HepG2 (cell line): ENCODE results near the gene ERCC6L2. TPM values are rescaled to one million over a fixed set of nuclear protein-coding genes. Genes with fewer than 3 reads are reported as not detected.
A peak's percentile ranks its signal among the peaks of the same experiment; 100 is the strongest.

Experiments used
- ETV5 ChIP-seq: IDR thresholded peaks from 2 replicates; pipeline ENCODE4 v1.6.1; 2018; ENCODE audit warnings: missing biosample characterization, missing genetic modification reagents, inconsistent platforms, borderline replicate concordance
- HMG20B ChIP-seq: conservative IDR thresholded peaks from 2 replicates; pipeline ENCODE4 v1.6.1; 2016; ENCODE audit warnings: missing genetic modification reagents, missing compliant biosample characterization
- KLF9 ChIP-seq: IDR thresholded peaks from 2 replicates; pipeline ENCODE4 v1.6.1; 2016; ENCODE audit warnings: low read depth
- NFAT5 ChIP-seq: sonication (generic); formaldehyde crosslinking; IDR thresholded peaks from 2 replicates; pipeline ENCODE4 v1.4.0; 2020; ENCODE audit warnings: missing genetic modification reagents
- PAX8 ChIP-seq: sonication (generic); formaldehyde crosslinking; IDR thresholded peaks from 2 replicates; pipeline ENCODE4 v1.8.0; 2022; ENCODE audit warnings: mild to moderate bottlenecking, missing genetic modification reagents, borderline replicate concordance
- PAXIP1 ChIP-seq: sonication (generic); formaldehyde crosslinking; conservative IDR thresholded peaks from 2 replicates; pipeline ENCODE4 v1.4.0; 2020; ENCODE audit warnings: mild to moderate bottlenecking, missing genetic modification reagents, moderate library complexity
- POLR2G ChIP-seq: fragments of 200-400 bp; formaldehyde crosslinking; IDR thresholded peaks from 2 replicates; pipeline ENCODE4 v1.6.1; 2018; ENCODE audit warnings: mild to moderate bottlenecking, low read depth, low read length, moderate library complexity
- RORA ChIP-seq: sonication (generic); formaldehyde crosslinking; IDR thresholded peaks from 2 replicates; pipeline ENCODE4 v1.5.0; 2020; ENCODE audit warnings: mild to moderate bottlenecking, missing genetic modification reagents, moderate library complexity
- SMAD9 ChIP-seq: sonication (generic); formaldehyde crosslinking; IDR thresholded peaks from 2 replicates; pipeline ENCODE4 v1.5.1; 2020; ENCODE audit warnings: mild to moderate bottlenecking, missing genetic modification reagents
- SPEN ChIP-seq: sonication (generic); formaldehyde crosslinking; IDR thresholded peaks from 2 replicates; pipeline ENCODE4 v1.5.1; 2020; ENCODE audit warnings: low read depth, mild to moderate bottlenecking, missing genetic modification reagents
- TFDP1 ChIP-seq: IDR thresholded peaks from 2 replicates; pipeline ENCODE4 v1.6.1; 2016; ENCODE audit warnings: missing compliant biosample characterization, missing genetic modification reagents, borderline replicate concordance
- THYN1 ChIP-seq: sonication (generic); formaldehyde crosslinking; IDR thresholded peaks from 2 replicates; pipeline ENCODE4 v1.8.1; 2023; ENCODE audit warnings: low read depth, mild to moderate bottlenecking, moderate library complexity, missing genetic modification reagents, borderline replicate concordance
- ZFP41 ChIP-seq: sonication (generic); formaldehyde crosslinking; IDR thresholded peaks from 2 replicates; pipeline ENCODE4 v1.4.0; 2020; ENCODE audit warnings: mild to moderate bottlenecking, missing genetic modification reagents, borderline replicate concordance
- ZFP90 ChIP-seq: sonication (generic); formaldehyde crosslinking; IDR thresholded peaks from 2 replicates; pipeline ENCODE4 v1.8.0; 2022; ENCODE audit warnings: missing genetic modification reagents, mild to moderate bottlenecking, inconsistent platforms, borderline replicate concordance
- ZMAT3 ChIP-seq: sonication (generic); formaldehyde crosslinking; conservative IDR thresholded peaks from 2 replicates; pipeline ENCODE4 v1.7.0; 2021; ENCODE audit warnings: missing genetic modification reagents
- ZNF180 ChIP-seq: sonication (generic); formaldehyde crosslinking; IDR thresholded peaks from 2 replicates; pipeline ENCODE4 v1.4.0; 2020; ENCODE audit warnings: low read depth, missing genetic modification reagents, borderline replicate concordance
- ZNF207 ChIP-seq: fragments of 450-650 bp; IDR thresholded peaks from 2 replicates; pipeline ENCODE4 v1.6.1; 2016; ENCODE audit warnings: antibody characterized with exemption, borderline replicate concordance
- ZNF563 ChIP-seq: sonication (generic); formaldehyde crosslinking; IDR thresholded peaks from 2 replicates; pipeline ENCODE4 v1.8.0; 2022; ENCODE audit warnings: mild to moderate bottlenecking, moderate library complexity, missing genetic modification reagents
- ZNF572 ChIP-seq: sonication (generic); formaldehyde crosslinking; IDR thresholded peaks from 2 replicates; pipeline ENCODE4 v1.5.1; 2020; ENCODE audit warnings: mild to moderate bottlenecking, missing genetic modification reagents
- polyA plus RNA-seq, 8 experiments: library from polyadenylated mRNA; depleted of rRNA in 3 of 8; stranded (reverse) in 7 of 8; unstranded in 1 of 8; fragments of >200 nt; fragmentation: Illumina TruSeq in 4 of 8; extraction: Trizol in 4 of 8; gene quantifications; 2 replicates each; pipeline versions ENCODE4 v1.2.1 to v1.2.3, GENCODE V29; 2011 to 2016; ENCODE audit warnings: low read depth in 4 of 8, missing spikeins in 1 of 8, mixed read lengths in 1 of 8; ENCODE audit not compliant: insufficient read depth in 1 of 8
- total RNA-seq, 5 experiments: library from RNA; depleted of rRNA; stranded (reverse); fragments of >200 nt; fragmentation: Illumina TruSeq; extraction: Trizol; gene quantifications; 2 replicates each; pipeline ENCODE4 v1.2.3, GENCODE V29; 2016; ENCODE audit warnings: low read depth in 1 of 5

ERCC6L2 gene
- total and polyA plus RNA-seq, 2 of the 13 experiments (the other 11 are each of a cell fraction or from before 2014, with no cell fraction given), result 13.4 to 45.9 TPM

GRCh38 chr9:95875305-95876137, at the start of gene ERCC6L2 (continued):
- TF ChIP-seq SMAD9 (CRISPR knock-in tag), result no peak
- peak; percentile 21; the same call in 1 of the 2 replicates for TF ChIP-seq PAXIP1 (CRISPR knock-in tag)
- no peak for TF ChIP-seq THYN1 (CRISPR knock-in tag)
- peak; percentile 89 for TF ChIP-seq POLR2G
- peak; percentile 94 for TF ChIP-seq SPEN (CRISPR knock-in tag)
- peak; percentile 83; the same call in 1 of the 2 replicates for TF ChIP-seq ZFP90
- no peak; the same call in 1 of the 2 replicates for TF ChIP-seq ZFP41 (CRISPR knock-in tag)
- peak; percentile 93 for TF ChIP-seq ETV5 (CRISPR knock-in tag)
- peak; percentile 81 for TF ChIP-seq ZNF563 (CRISPR knock-in tag)
- 0 out of 2 replicates have a peak, but pooled peaks have one; percentile 76 for TF ChIP-seq ZNF572 (CRISPR knock-in tag)
- TF ChIP-seq TFDP1 (CRISPR knock-in tag), result peak; percentile 86
- TF ChIP-seq PAX8 (CRISPR knock-in tag), result no peak; the same call in 1 of the 2 replicates
- no peak for TF ChIP-seq ZNF207
- TF ChIP-seq HMG20B, result no peak
- no peak for TF ChIP-seq KLF9 (CRISPR knock-in tag)
- TF ChIP-seq ZMAT3 (CRISPR knock-in tag), result peak; percentile 60
- TF ChIP-seq RORA, result no peak
- no peak for TF ChIP-seq ZNF180 (CRISPR knock-in tag)
- no peak for TF ChIP-seq NFAT5
